K562 (cell line): ENCODE data around the gene CCDC137. TPM values are rescaled to one million over a fixed set of nuclear protein-coding genes. Genes with fewer than 3 reads are reported as not detected.
A peak's percentile ranks its signal among the peaks of the same experiment; 100 is the strongest.

Experiments
- E2F5 ChIP-seq: sonication (generic); formaldehyde crosslinking; IDR thresholded peaks from 2 replicates; pipeline ENCODE4 v1.8.0; 2022; ENCODE audit warnings: mild to moderate bottlenecking, missing genetic modification reagents
- ELF2 ChIP-seq: fragments of 250-450 bp; sonication (Bioruptor Pico); IDR thresholded peaks from 2 replicates; pipeline ENCODE4 v1.5.0; 2021; ENCODE audit warnings: mild to moderate bottlenecking
- HDAC3 ChIP-seq: fragments of 450-650 bp; IDR thresholded peaks from 2 replicates; pipeline ENCODE4 v1.6.1; 2018; ENCODE audit warnings: borderline replicate concordance, mild to moderate bottlenecking, moderate library complexity; ENCODE audit not compliant: partially characterized antibody
- HSF4 ChIP-seq: fragments of 250-450 bp; sonication (Bioruptor Pico); IDR thresholded peaks from 2 replicates; pipeline ENCODE4 v2.1.2; 2022; ENCODE audit warnings: mild to moderate bottlenecking, moderate library complexity, borderline replicate concordance
- L3MBTL2 ChIP-seq: fragments of 450-650 bp; IDR thresholded peaks from 2 replicates; pipeline ENCODE4 v1.6.1; 2016; ENCODE audit warnings: mild to moderate bottlenecking, moderate library complexity
- NBN ChIP-seq: fragments of 450-650 bp; IDR thresholded peaks from 2 replicates; pipeline ENCODE4 v1.6.1; 2016; ENCODE audit warnings: low read depth, mild to moderate bottlenecking
- NKRF ChIP-seq: fragments of 450-650 bp; IDR thresholded peaks from 2 replicates; pipeline ENCODE4 v1.6.1; 2016; ENCODE audit warnings: borderline replicate concordance
- POLR2A ChIP-seq: fragments of 450-650 bp; conservative IDR thresholded peaks from 2 replicates; pipeline ENCODE4 v1.6.1; 2016
- TEAD1 ChIP-seq, 2 experiments: fragments of 450-650 bp in 1 of 2; sonication (generic) in 1 of 2; formaldehyde crosslinking; IDR thresholded peaks; 2 replicates each; pipeline versions ENCODE4 v1.4.0 to v1.8.0; 2020 to 2022; ENCODE audit warnings: mild to moderate bottlenecking in 2 of 2, missing genetic modification reagents in 1 of 2
- TEAD2 ChIP-seq: fragments of 450-650 bp; IDR thresholded peaks from 2 replicates; pipeline ENCODE4 v1.6.1; 2016; ENCODE audit warnings: missing genetic modification characterization, control low read depth, missing compliant biosample characterization
- ZNF408 ChIP-seq: fragments of 250-450 bp; sonication (Bioruptor Pico); IDR thresholded peaks from 2 replicates; pipeline ENCODE4 v1.4.0; 2020; ENCODE audit warnings: low read depth, mild to moderate bottlenecking, moderate library complexity
- ZNF583 ChIP-seq: fragments of 250-450 bp; sonication (Bioruptor Pico); IDR thresholded peaks from 2 replicates; pipeline ENCODE4 v1.4.0; 2020
- polyA plus RNA-seq, 8 experiments: library from polyadenylated mRNA; depleted of rRNA in 4 of 8; stranded (reverse) in 5 of 8; unstranded in 3 of 8; fragments of >200 nt; fragmentation: Nextera tagmentation in 2 of 8; fragmentation: Illumina TruSeq in 1 of 8; extraction: Ambion mirVana in 2 of 8; extraction: Trizol in 1 of 8; gene quantifications; 2 replicates each; pipeline versions ENCODE4 v1.2.1 to v1.2.3, GENCODE V29; 2011 to 2014; ENCODE audit warnings: inconsistent platforms in 1 of 8, missing spikeins in 1 of 8
- total RNA-seq, 7 experiments: library from RNA; depleted of rRNA in 6 of 7; stranded (reverse); fragments of >200 nt in 6 of 7; fragmentation: Illumina TruSeq in 2 of 7; extraction: Trizol in 2 of 7; gene quantifications; 2 replicates each; pipeline versions ENCODE4 v1.2.1 to v1.2.3, GENCODE V29; 2011 to 2021; ENCODE audit warnings: low replicate concordance in 1 of 7
- TF ChIP-seq, protein P1 (sequence below): fragments of 450-650 bp; conservative IDR thresholded peaks from 2 replicates; pipeline ENCODE4 v1.6.1; 2016; ENCODE audit warnings: missing genetic modification characterization, low read depth, mild to moderate bottlenecking, control low read depth, missing compliant biosample characterization
- TF ChIP-seq, protein P2 (sequence below): IDR thresholded peaks from 2 replicates; pipeline ENCODE4 v1.6.1; 2011; ENCODE audit not compliant: insufficient read length; ENCODE audit errors: extremely low read depth
- TF ChIP-seq, protein P3 (sequence below): sonication (generic); formaldehyde crosslinking; IDR thresholded peaks from 2 replicates; pipeline ENCODE4 v1.8.0; 2022; ENCODE audit warnings: missing genetic modification reagents, mild to moderate bottlenecking, moderate library complexity, borderline replicate concordance
- TF ChIP-seq, protein P4 (sequence below), 2 experiments: IDR thresholded peaks; 2 replicates each; pipeline ENCODE4 v1.6.1; 2012; ENCODE audit warnings: improper control_type of control experiment in 2 of 2, low read depth in 2 of 2, low read length in 2 of 2, borderline replicate concordance in 1 of 2

Gene CCDC137
- total and polyA plus RNA-seq, 9 of the 15 experiments (the other 6 are each of a cell fraction or from before 2014, with no cell fraction given) = 2.3 to 68.1 (median 38.3) TPM

DNA sequence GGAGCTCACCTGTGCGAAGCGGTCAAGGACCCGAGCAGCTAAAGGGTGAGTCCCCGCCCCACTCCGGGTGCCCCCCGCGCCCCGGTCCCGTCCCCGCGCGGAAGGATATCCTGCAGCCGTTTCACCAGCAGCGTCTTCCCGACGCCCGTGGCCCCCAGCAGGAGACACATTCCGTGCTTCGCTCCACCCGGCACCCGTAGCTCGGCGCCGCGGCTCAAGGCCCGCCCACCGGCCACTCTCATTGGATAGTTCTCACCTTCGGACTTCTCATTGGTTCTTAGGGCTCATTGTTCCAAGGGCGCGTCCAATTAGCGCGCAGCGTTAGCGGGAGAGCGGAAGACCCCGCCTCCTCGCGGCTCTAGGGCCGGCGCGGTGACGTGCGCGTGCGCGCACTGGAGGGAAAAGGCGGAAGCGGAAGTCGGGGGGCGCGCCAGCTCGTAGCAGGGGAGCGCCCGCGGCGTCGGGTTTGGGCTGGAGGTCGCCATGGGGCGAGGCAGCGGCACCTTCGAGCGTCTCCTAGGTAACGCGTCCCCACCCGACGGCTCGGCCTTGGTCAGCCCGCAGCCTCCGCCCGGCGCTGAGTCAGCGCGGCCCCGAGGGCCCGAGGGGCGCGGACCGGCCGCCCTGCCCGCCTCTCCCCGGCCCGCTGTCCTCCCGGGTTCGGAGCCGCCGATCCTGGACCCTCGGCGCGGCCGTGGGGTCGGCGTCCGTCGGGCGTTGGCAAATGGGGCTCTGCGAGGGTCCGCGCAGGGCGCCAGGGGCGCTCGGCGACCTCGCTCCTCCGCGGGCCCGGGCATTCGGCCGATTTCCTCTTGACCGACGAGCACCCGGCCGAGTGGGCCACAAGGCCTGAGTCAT lies 17.3 kb downstream of the CCDC137 start, which contains the start of the genes ARL16 and HGS (continued):
- peak; percentile 75 for TF ChIP-seq NKRF
- no peak for TF ChIP-seq NBN
- no peak for TF ChIP-seq E2F5 (CRISPR knock-in tag)
- TF ChIP-seq, protein P1, sequence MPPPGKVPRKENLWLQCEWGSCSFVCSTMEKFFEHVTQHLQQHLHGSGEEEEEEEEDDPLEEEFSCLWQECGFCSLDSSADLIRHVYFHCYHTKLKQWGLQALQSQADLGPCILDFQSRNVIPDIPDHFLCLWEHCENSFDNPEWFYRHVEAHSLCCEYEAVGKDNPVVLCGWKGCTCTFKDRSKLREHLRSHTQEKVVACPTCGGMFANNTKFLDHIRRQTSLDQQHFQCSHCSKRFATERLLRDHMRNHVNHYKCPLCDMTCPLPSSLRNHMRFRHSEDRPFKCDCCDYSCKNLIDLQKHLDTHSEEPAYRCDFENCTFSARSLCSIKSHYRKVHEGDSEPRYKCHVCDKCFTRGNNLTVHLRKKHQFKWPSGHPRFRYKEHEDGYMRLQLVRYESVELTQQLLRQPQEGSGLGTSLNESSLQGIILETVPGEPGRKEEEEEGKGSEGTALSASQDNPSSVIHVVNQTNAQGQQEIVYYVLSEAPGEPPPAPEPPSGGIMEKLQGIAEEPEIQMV (tag) = no peak
- TF ChIP-seq HSF4 (CRISPR knock-in tag) = no peak
- TF ChIP-seq TEAD1 (CRISPR knock-in tag; IDR thresholded peaks at IDR 0.05) = peak; percentile 71 to 99; a peak in 3 of 4 replicates
- peak; percentile 73 for TF ChIP-seq TEAD2 (tag)
- peak; percentile 95 for TF ChIP-seq ELF2 (CRISPR knock-in tag)
- TF ChIP-seq L3MBTL2 = no peak
- TF ChIP-seq HDAC3 = no peak
- TF ChIP-seq, protein P2, sequence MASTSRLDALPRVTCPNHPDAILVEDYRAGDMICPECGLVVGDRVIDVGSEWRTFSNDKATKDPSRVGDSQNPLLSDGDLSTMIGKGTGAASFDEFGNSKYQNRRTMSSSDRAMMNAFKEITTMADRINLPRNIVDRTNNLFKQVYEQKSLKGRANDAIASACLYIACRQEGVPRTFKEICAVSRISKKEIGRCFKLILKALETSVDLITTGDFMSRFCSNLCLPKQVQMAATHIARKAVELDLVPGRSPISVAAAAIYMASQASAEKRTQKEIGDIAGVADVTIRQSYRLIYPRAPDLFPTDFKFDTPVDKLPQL = no peak
- TF ChIP-seq, protein P3, sequence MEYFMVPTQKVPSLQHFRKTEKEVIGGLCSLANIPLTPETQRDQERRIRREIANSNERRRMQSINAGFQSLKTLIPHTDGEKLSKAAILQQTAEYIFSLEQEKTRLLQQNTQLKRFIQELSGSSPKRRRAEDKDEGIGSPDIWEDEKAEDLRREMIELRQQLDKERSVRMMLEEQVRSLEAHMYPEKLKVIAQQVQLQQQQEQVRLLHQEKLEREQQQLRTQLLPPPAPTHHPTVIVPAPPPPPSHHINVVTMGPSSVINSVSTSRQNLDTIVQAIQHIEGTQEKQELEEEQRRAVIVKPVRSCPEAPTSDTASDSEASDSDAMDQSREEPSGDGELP (CRISPR knock-in tag) = peak; percentile 85; the same call in 1 of the 2 replicates
- TF ChIP-seq POLR2A = peak; percentile 59
- TF ChIP-seq ZNF408 = no peak
- TF ChIP-seq, protein P4, sequence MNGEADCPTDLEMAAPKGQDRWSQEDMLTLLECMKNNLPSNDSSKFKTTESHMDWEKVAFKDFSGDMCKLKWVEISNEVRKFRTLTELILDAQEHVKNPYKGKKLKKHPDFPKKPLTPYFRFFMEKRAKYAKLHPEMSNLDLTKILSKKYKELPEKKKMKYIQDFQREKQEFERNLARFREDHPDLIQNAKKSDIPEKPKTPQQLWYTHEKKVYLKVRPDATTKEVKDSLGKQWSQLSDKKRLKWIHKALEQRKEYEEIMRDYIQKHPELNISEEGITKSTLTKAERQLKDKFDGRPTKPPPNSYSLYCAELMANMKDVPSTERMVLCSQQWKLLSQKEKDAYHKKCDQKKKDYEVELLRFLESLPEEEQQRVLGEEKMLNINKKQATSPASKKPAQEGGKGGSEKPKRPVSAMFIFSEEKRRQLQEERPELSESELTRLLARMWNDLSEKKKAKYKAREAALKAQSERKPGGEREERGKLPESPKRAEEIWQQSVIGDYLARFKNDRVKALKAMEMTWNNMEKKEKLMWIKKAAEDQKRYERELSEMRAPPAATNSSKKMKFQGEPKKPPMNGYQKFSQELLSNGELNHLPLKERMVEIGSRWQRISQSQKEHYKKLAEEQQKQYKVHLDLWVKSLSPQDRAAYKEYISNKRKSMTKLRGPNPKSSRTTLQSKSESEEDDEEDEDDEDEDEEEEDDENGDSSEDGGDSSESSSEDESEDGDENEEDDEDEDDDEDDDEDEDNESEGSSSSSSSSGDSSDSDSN (IDR thresholded peaks at IDR 0.05; ENCODE audit: borderline replicate concordance in 1 of 2, low read depth in 2 of 2, low read length in 2 of 2) = 0 out of 4 replicates have a peak, but pooled peaks of 1 of the 2 experiments have one; percentile 67
- TF ChIP-seq ZNF583 = 0 out of 2 replicates have a peak, but pooled peaks have one; percentile 70
